H1 (cell line): ENCODE results near the gene CEBPE. TPM values are rescaled to one million over a fixed set of nuclear protein-coding genes. Genes with fewer than 3 reads are reported as not detected.

Source experiments
- CBX8 ChIP-seq: fragments of 300-800, 300-1000 bp; sonication (generic); IDR thresholded peaks from 2 replicates; pipeline ENCODE4 v1.7.1; 2016; ENCODE audit warnings: low read depth, low read length, borderline replicate concordance
- CREB1 ChIP-seq: IDR thresholded peaks from 2 replicates; pipeline ENCODE4 v1.6.1; 2012; ENCODE audit warnings: inconsistent platforms
- EP300 ChIP-seq, 2 experiments: IDR thresholded peaks; 1 replicate in 1 of 2; 2 replicates in 1 of 2; pipeline ENCODE4 v1.6.1; 2011 to 2012; ENCODE audit warnings: low read depth in 2 of 2, low read length in 2 of 2, mild to moderate bottlenecking in 2 of 2, borderline replicate concordance in 1 of 2, inconsistent platforms in 1 of 2, moderate library complexity in 1 of 2
- HDAC2 ChIP-seq, 2 experiments: fragments of 300-600 bp in 1 of 2; sonication (generic) in 1 of 2; IDR thresholded peaks; 2 replicates each; pipeline ENCODE4 v1.6.1; 2011 to 2012; ENCODE audit warnings: low read depth in 2 of 2, low read length in 2 of 2, mild to moderate bottlenecking in 2 of 2, moderate library complexity in 2 of 2, borderline replicate concordance in 1 of 2, inconsistent platforms in 1 of 2
- SUZ12 ChIP-seq: fragments of 200-600 bp; sonication (generic); IDR thresholded peaks from 2 replicates; pipeline ENCODE4 v1.6.1; 2012; ENCODE audit warnings: mild to moderate bottlenecking, inconsistent platforms, low read length, moderate library complexity, mixed read lengths
- polyA plus RNA-seq, 7 experiments: library from polyadenylated mRNA; depleted of rRNA in 3 of 7; stranded (reverse) in 5 of 7; unstranded in 2 of 7; fragments of >200 nt in 5 of 7; fragments of 200-250 nt in 2 of 7; gene quantifications; 1 replicate in 5 of 7; 2 replicates in 1 of 7; 4 replicates in 1 of 7; pipeline versions ENCODE4 v1.2.1 to v1.2.3, GENCODE V29; 2011 to 2013; ENCODE audit warnings: missing spikeins in 2 of 7, mixed read lengths in 2 of 7
- total RNA-seq: library from RNA; stranded (reverse); fragmentation: NEBNext Ultra II Directional; extraction: Animal tissue kit (Norgen Biotek cat#: 25700); gene quantifications from 2 replicates; pipeline ENCODE4 v1.2.1, GENCODE V29; 2021
- TF ChIP-seq, protein P1 (sequence below): fragments of 300-600 bp; sonication (generic); IDR thresholded peaks from 2 replicates; pipeline ENCODE4 v1.7.1; 2012; ENCODE audit warnings: low read length, moderate library complexity, mild to moderate bottlenecking, inconsistent platforms; ENCODE audit not compliant: insufficient replicate concordance
- TF ChIP-seq, protein P2 (sequence below): IDR thresholded peaks from 2 replicates; pipeline ENCODE4 v1.6.1; 2012; ENCODE audit warnings: low read length, inconsistent platforms

CEBPE gene
- total and polyA plus RNA-seq, 2 of the 8 experiments (the other 6 are each of a cell fraction or from before 2014, with no cell fraction given), result 0.05 TPM; not detected in 1

DNA sequence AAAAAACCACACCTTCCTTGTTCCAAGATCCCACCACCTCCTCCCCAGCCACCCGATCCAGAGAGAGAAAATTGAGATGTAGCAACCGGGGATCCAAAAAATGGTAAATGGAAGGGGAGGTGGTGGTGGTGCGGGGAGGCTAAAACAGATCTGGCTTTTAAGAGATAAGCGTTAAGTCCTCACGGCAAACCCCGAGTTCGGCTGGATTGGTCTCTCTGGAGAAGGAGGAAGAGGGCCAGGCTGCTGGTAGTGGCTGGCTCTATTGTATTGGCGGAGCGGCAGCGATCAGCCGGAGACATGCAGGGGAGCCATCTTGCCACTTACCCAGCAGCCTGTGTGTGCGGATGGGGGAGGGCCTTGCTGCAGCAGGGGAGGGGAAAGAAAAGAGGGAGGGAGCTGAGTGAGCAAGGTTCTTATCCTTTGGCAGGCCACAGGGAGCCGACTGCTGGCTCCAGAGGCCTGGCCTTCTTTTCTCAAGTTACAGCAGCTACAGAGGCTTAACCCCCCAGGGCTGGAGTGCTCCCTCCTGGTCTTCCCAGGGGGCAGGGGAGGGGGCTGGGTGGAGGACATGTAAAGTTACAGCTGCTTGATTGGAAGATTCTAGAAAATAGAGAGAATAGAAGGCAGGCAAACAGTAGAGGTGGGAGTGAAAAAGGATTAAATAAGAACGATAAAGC is 47.7 kb downstream of the CEBPE start (continued):
- TF ChIP-seq HDAC2 (IDR thresholded peaks at IDR 0.05; ENCODE audit: borderline replicate concordance in 1 of 2, low read depth in 2 of 2, low read length in 2 of 2) (peak; percentile 28 to 84; a peak in 1 of 4 replicates), SUZ12 (no peak), EP300 (IDR thresholded peaks at IDR 0.05; ENCODE audit: borderline replicate concordance in 1 of 2, low read depth in 2 of 2, low read length in 2 of 2) (peak in 1 of 2 experiments; percentile 57; a peak in 1 of 3 replicates), CBX8 (no peak), CREB1 (no peak; the same call in 1 of the 2 replicates)
- TF ChIP-seq, protein P1, sequence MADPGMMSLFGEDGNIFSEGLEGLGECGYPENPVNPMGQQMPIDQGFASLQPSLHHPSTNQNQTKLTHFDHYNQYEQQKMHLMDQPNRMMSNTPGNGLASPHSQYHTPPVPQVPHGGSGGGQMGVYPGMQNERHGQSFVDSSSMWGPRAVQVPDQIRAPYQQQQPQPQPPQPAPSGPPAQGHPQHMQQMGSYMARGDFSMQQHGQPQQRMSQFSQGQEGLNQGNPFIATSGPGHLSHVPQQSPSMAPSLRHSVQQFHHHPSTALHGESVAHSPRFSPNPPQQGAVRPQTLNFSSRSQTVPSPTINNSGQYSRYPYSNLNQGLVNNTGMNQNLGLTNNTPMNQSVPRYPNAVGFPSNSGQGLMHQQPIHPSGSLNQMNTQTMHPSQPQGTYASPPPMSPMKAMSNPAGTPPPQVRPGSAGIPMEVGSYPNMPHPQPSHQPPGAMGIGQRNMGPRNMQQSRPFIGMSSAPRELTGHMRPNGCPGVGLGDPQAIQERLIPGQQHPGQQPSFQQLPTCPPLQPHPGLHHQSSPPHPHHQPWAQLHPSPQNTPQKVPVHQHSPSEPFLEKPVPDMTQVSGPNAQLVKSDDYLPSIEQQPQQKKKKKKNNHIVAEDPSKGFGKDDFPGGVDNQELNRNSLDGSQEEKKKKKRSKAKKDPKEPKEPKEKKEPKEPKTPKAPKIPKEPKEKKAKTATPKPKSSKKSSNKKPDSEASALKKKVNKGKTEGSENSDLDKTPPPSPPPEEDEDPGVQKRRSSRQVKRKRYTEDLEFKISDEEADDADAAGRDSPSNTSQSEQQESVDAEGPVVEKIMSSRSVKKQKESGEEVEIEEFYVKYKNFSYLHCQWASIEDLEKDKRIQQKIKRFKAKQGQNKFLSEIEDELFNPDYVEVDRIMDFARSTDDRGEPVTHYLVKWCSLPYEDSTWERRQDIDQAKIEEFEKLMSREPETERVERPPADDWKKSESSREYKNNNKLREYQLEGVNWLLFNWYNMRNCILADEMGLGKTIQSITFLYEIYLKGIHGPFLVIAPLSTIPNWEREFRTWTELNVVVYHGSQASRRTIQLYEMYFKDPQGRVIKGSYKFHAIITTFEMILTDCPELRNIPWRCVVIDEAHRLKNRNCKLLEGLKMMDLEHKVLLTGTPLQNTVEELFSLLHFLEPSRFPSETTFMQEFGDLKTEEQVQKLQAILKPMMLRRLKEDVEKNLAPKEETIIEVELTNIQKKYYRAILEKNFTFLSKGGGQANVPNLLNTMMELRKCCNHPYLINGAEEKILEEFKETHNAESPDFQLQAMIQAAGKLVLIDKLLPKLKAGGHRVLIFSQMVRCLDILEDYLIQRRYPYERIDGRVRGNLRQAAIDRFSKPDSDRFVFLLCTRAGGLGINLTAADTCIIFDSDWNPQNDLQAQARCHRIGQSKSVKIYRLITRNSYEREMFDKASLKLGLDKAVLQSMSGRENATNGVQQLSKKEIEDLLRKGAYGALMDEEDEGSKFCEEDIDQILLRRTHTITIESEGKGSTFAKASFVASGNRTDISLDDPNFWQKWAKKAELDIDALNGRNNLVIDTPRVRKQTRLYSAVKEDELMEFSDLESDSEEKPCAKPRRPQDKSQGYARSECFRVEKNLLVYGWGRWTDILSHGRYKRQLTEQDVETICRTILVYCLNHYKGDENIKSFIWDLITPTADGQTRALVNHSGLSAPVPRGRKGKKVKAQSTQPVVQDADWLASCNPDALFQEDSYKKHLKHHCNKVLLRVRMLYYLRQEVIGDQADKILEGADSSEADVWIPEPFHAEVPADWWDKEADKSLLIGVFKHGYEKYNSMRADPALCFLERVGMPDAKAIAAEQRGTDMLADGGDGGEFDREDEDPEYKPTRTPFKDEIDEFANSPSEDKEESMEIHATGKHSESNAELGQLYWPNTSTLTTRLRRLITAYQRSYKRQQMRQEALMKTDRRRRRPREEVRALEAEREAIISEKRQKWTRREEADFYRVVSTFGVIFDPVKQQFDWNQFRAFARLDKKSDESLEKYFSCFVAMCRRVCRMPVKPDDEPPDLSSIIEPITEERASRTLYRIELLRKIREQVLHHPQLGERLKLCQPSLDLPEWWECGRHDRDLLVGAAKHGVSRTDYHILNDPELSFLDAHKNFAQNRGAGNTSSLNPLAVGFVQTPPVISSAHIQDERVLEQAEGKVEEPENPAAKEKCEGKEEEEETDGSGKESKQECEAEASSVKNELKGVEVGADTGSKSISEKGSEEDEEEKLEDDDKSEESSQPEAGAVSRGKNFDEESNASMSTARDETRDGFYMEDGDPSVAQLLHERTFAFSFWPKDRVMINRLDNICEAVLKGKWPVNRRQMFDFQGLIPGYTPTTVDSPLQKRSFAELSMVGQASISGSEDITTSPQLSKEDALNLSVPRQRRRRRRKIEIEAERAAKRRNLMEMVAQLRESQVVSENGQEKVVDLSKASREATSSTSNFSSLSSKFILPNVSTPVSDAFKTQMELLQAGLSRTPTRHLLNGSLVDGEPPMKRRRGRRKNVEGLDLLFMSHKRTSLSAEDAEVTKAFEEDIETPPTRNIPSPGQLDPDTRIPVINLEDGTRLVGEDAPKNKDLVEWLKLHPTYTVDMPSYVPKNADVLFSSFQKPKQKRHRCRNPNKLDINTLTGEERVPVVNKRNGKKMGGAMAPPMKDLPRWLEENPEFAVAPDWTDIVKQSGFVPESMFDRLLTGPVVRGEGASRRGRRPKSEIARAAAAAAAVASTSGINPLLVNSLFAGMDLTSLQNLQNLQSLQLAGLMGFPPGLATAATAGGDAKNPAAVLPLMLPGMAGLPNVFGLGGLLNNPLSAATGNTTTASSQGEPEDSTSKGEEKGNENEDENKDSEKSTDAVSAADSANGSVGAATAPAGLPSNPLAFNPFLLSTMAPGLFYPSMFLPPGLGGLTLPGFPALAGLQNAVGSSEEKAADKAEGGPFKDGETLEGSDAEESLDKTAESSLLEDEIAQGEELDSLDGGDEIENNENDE, result no peak
- TF ChIP-seq, protein P2, sequence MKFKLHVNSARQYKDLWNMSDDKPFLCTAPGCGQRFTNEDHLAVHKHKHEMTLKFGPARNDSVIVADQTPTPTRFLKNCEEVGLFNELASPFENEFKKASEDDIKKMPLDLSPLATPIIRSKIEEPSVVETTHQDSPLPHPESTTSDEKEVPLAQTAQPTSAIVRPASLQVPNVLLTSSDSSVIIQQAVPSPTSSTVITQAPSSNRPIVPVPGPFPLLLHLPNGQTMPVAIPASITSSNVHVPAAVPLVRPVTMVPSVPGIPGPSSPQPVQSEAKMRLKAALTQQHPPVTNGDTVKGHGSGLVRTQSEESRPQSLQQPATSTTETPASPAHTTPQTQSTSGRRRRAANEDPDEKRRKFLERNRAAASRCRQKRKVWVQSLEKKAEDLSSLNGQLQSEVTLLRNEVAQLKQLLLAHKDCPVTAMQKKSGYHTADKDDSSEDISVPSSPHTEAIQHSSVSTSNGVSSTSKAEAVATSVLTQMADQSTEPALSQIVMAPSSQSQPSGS, result peak; percentile 72; the same call in 1 of the 2 replicates
